Gastrocnemius medialis (tissue), 4 donors: ENCODE measurements around the gene VSTM2L. TPM values are rescaled to one million over a fixed set of nuclear protein-coding genes. Genes with fewer than 3 reads are reported as not detected.
"Not testable (repeated sequence)": the region's sequence is repeated elsewhere in the genome, so short reads cannot be mapped to it uniquely, and the experiment has no call there.

ENCODE experiments used
- ATAC-seq, 2 donors: fragments of 150-250 bp; one replicate each; pipeline ENCODE4 v1.9.1; 2016
- DNase-seq, 2 donors: peaks; one replicate each; pipeline ENCODE4 v3.0.0-alpha.2; 2019
- H3K27ac ChIP-seq, 4 donors: fragments of 200-600 bp; sonication (generic); 1 replicate in 1 of 4; 2 replicates in 3 of 4; pipeline ENCODE4 v1.5.1; 2016 to 2018; ENCODE audit warnings: mild to moderate bottlenecking in 2 of 4, moderate library complexity in 1 of 4
- H3K27me3 ChIP-seq, 3 donors: fragments of 200-600 bp; sonication (generic) in 2 of 3; 1 replicate in 1 of 3; 2 replicates in 2 of 3; pipeline versions ENCODE4 v1.5.1 to v1.6.0; 2016 to 2019; ENCODE audit warnings: mild to moderate bottlenecking in 1 of 3, moderate library complexity in 1 of 3
- H3K36me3 ChIP-seq, 2 donors: fragments of 200-600 bp; sonication (generic) in 1 of 2; one replicate each; pipeline ENCODE4 v1.5.1; 2017 to 2018
- H3K4me1 ChIP-seq, 2 donors: fragments of 200-600 bp; sonication (generic) in 1 of 2; one replicate each; pipeline ENCODE4 v1.5.1; 2016 to 2017; ENCODE audit warnings: mild to moderate bottlenecking in 2 of 2
- H3K4me3 ChIP-seq, 4 donors: fragments of 200-600 bp; sonication (generic) in 3 of 4; 1 replicate in 1 of 4; 2 replicates in 3 of 4; pipeline ENCODE4 v1.5.1; 2016 to 2019; ENCODE audit warnings: mild to moderate bottlenecking in 2 of 4
- H3K9me3 ChIP-seq, 3 donors: fragments of 200-600 bp; sonication (generic) in 2 of 3; 1 replicate in 1 of 3; 2 replicates in 2 of 3; pipeline ENCODE4 v1.5.1; 2016 to 2019
- CTCF ChIP-seq, 5 experiments: fragments of 450-650 bp in 3 of 5; fragments of 200-600 bp in 2 of 5; sonication (generic) in 2 of 5; IDR thresholded peaks in 4 of 5; conservative IDR thresholded peaks in 1 of 5; 1 replicate in 4 of 5; 2 replicates in 1 of 5; pipeline ENCODE4 v1.5.1; 2016 to 2019; ENCODE audit warnings: antibody characterized with exemption in 5 of 5, mild to moderate bottlenecking in 3 of 5, moderate library complexity in 3 of 5
- POLR2A ChIP-seq, 2 donors: fragments of 450-650 bp; IDR thresholded peaks; one replicate each; pipeline ENCODE4 v1.6.1; 2017; ENCODE audit warnings: antibody characterized with exemption in 2 of 2, mild to moderate bottlenecking in 2 of 2, moderate library complexity in 2 of 2
- in situ Hi-C, 4 donors: fragments of 200-750 bp; cut with MboI; loops; one replicate each; pipeline versions ENCODE4 v1.15.0 to v1.8.0; 2017; ENCODE audit warnings: low sequenced_read_pairs in 4 of 4
- intact Hi-C: fragments of 100-400 bp; cut with DNase I; formaldehyde crosslinking; loops from one replicate; pipeline ENCODE4 v1.15.1; 2023; ENCODE audit warnings: low total_unique reads
- total RNA-seq, 4 donors: library from RNA; depleted of rRNA; stranded (reverse); fragments of >200 nt; gene quantifications; one replicate each; pipeline versions ENCODE4 v1.1.0 to v1.2.3, GENCODE V29; 2016

Gene VSTM2L
- total RNA-seq, 4 donors from 2014 or later: 1.6 to 2.6 (median 2.4) TPM; not detected in 1

- intact Hi-C loops: no loop called here
- Histone ChIP-seq H3K4me1 (no peaks in the 10 kb centered on the region), H3K4me3 (no peak overlapping the region), H3K27ac (no peak overlapping the region), H3K27me3 (no peaks in the 10 kb centered on the region), H3K9me3 (no peaks in the 10 kb centered on the region), H3K36me3 (no peaks in the 10 kb centered on the region)
- no peak for DNase-seq
- in situ Hi-C loops: no loop called here
- TF ChIP-seq POLR2A (IDR thresholded peaks at IDR 0.05): no peak
- no peak for TF ChIP-seq CTCF (IDR thresholded peaks at IDR 0.05 in 4 of 5, conservative IDR thresholded peaks at IDR 0.05 in 1 of 5)
- ATAC-seq: no peak
Observed at GRCh38 chr20:37961066-37961465, 58.1 kb downstream of the VSTM2L start.

- H3K27me3 ChIP-seq, DNase-seq, intact Hi-C loops, in situ Hi-C loops, H3K36me3 ChIP-seq, H3K4me1 ChIP-seq, ATAC-seq, H3K4me3 ChIP-seq, H3K9me3 ChIP-seq, H3K27ac ChIP-seq: not testable (repeated sequence)
Observed at GRCh38 chr20:37963483-37963882, 60.6 kb downstream of the VSTM2L start.

- no peaks in the 10 kb centered on the region for H3K36me3 ChIP-seq
- H3K4me1 ChIP-seq: no peaks in the 10 kb centered on the region
- no peak for DNase-seq
- no peaks in the 10 kb centered on the region for H3K27me3 ChIP-seq
- no peak overlapping the region for H3K4me3 ChIP-seq
- ATAC-seq: no peak
- H3K27ac ChIP-seq: no peak overlapping the region
- intact Hi-C loops: no loop called here
- H3K9me3 ChIP-seq: no peaks in the 10 kb centered on the region
- TF ChIP-seq CTCF (IDR thresholded peaks at IDR 0.05 in 4 of 5, conservative IDR thresholded peaks at IDR 0.05 in 1 of 5): no peak
- no peak for TF ChIP-seq POLR2A (IDR thresholded peaks at IDR 0.05)
- in situ Hi-C loops: no loop called here
Observed at GRCh38 chr20:37968841-37969401, 66.0 kb downstream of the VSTM2L start.

GRCh38 chr20:37969949-37970855 is 67.3 kb downstream of the VSTM2L start:
- Histone ChIP-seq H3K27me3 (no peaks in the 10 kb centered on the region), H3K27ac (no peak overlapping the region), H3K36me3 (no peaks in the 10 kb centered on the region), H3K4me3 (no peak overlapping the region), H3K4me1 (no peaks in the 10 kb centered on the region), H3K9me3 (no peaks in the 10 kb centered on the region)
- in situ Hi-C loops (no loop called here), intact Hi-C loops (no loop called here)
- DNase-seq: no peak
- no peak for ATAC-seq
- TF ChIP-seq CTCF (IDR thresholded peaks at IDR 0.05 in 4 of 5, conservative IDR thresholded peaks at IDR 0.05 in 1 of 5) (no peak), POLR2A (IDR thresholded peaks at IDR 0.05) (no peak)

- Histone ChIP-seq H3K36me3 (no peaks in the 10 kb centered on the region), H3K4me1 (no peaks in the 10 kb centered on the region), H3K27ac (no peak overlapping the region), H3K9me3 (no peaks in the 10 kb centered on the region), H3K27me3 (no peaks in the 10 kb centered on the region), H3K4me3 (no peak overlapping the region)
- ATAC-seq (no peak), DNase-seq (no peak)
- in situ Hi-C loops: no loop called here
- no peak for TF ChIP-seq CTCF (IDR thresholded peaks at IDR 0.05 in 4 of 5, conservative IDR thresholded peaks at IDR 0.05 in 1 of 5)
- intact Hi-C loops: no loop called here
Observed at GRCh38 chr20:37970856-37971245, 67.9 kb downstream of the VSTM2L start.
